GM23338 (cell line): Measurements from ENCODE around the gene AOPEP. TPM values are rescaled to one million over a fixed set of nuclear protein-coding genes. Genes with fewer than 3 reads are reported as not detected.

Experiments used
- ATAC-seq: fragments of 200-7000 bp; cut with Tn5 transposase; 3 replicates; pipeline ENCODE4 v1.9.1; 2020
- DNase-seq: peaks from one replicate; pipeline ENCODE4 v3.0.0-alpha.2; 2015; ENCODE audit warnings: low spot score
- H2AFZ ChIP-seq: fragments of 200-600 bp; sonication (generic); 2 replicates; pipeline ENCODE4 v1.8.0; 2016; ENCODE audit warnings: antibody characterized with exemption, mild to moderate bottlenecking, moderate library complexity
- H3F3A ChIP-seq: fragments of 200-600 bp; sonication (generic); replicated peaks from 2 replicates; pipeline ENCODE4 v1.8.0; 2017; ENCODE audit warnings: antibody characterized with exemption, mixed run types, low read depth
- H3K27ac ChIP-seq: fragments of 200-600 bp; sonication (generic); 2 replicates; pipeline ENCODE4 v1.6.1; 2016; ENCODE audit warnings: low read depth
- H3K27me3 ChIP-seq: fragments of 200-600 bp; sonication (generic); 2 replicates; pipeline ENCODE4 v1.8.0; 2016; ENCODE audit warnings: mild to moderate bottlenecking, mixed run types, moderate library complexity; ENCODE audit not compliant: insufficient read depth
- H3K36me3 ChIP-seq: fragments of 200-600 bp; sonication (generic); 2 replicates; pipeline ENCODE4 v1.8.0; 2016; ENCODE audit warnings: mild to moderate bottlenecking; ENCODE audit not compliant: insufficient read depth
- H3K4me1 ChIP-seq: fragments of 200-600 bp; sonication (generic); 2 replicates; pipeline ENCODE4 v1.8.0; 2016; ENCODE audit warnings: mild to moderate bottlenecking, moderate library complexity; ENCODE audit not compliant: insufficient read depth
- H3K4me2 ChIP-seq: fragments of 200-600 bp; sonication (generic); 2 replicates; pipeline ENCODE4 v1.7.1; 2017; ENCODE audit warnings: mixed run types
- H3K4me3 ChIP-seq: fragments of 200-600 bp; sonication (generic); 2 replicates; pipeline ENCODE4 v1.6.1; 2016; ENCODE audit warnings: mixed run types
- H3K79me2 ChIP-seq: fragments of 200-600 bp; sonication (generic); replicated peaks from 2 replicates; pipeline ENCODE4 v1.8.0; 2017; ENCODE audit warnings: mild to moderate bottlenecking; ENCODE audit not compliant: insufficient read depth
- H3K9me2 ChIP-seq: fragments of 200-600 bp; sonication (generic); 2 replicates; pipeline ENCODE4 v1.8.0; 2017; ENCODE audit not compliant: insufficient read depth
- H4K20me1 ChIP-seq: fragments of 200-600 bp; sonication (generic); replicated peaks from 2 replicates; pipeline ENCODE4 v1.8.0; 2017; ENCODE audit warnings: mild to moderate bottlenecking; ENCODE audit not compliant: insufficient read depth
- H3K27ac Mint-ChIP-seq: 2 replicates; pipeline ENCODE4 v1.8.0; 2020; ENCODE audit warnings: inconsistent platforms, mild to moderate bottlenecking, moderate library complexity, mixed read lengths
- H3K27me3 Mint-ChIP-seq: 3 replicates; pipeline ENCODE4 v1.8.0; 2022; ENCODE audit warnings: low read depth, mild to moderate bottlenecking, moderate library complexity, mixed read lengths, inconsistent platforms; ENCODE audit not compliant: insufficient read depth, poor library complexity
- H3K36me3 Mint-ChIP-seq: 3 replicates; pipeline ENCODE4 v1.8.0; 2021; ENCODE audit warnings: low read depth, mild to moderate bottlenecking, inconsistent platforms, moderate library complexity, mixed read lengths
- H3K4me1 Mint-ChIP-seq: 3 replicates; pipeline ENCODE4 v1.8.0; 2020; ENCODE audit warnings: mild to moderate bottlenecking, inconsistent platforms, mixed read lengths
- H3K4me3 Mint-ChIP-seq: 3 replicates; pipeline ENCODE4 v1.8.0; 2021; ENCODE audit warnings: moderate library complexity, mild to moderate bottlenecking, inconsistent platforms, mixed read lengths
- H3K9me3 Mint-ChIP-seq: 3 replicates; pipeline ENCODE4 v1.8.0; 2020; ENCODE audit warnings: moderate library complexity, mild to moderate bottlenecking, inconsistent platforms, mixed read lengths
- EZH2phosphoT487 ChIP-seq: fragments of 200-600 bp; sonication (generic); IDR thresholded peaks from one replicate; pipeline ENCODE4 v1.8.1; 2018; ENCODE audit warnings: antibody characterized with exemption; ENCODE audit not compliant: unreplicated experiment
- NANOG ChIP-seq: IDR thresholded peaks from 2 replicates; pipeline ENCODE4 v1.6.1; 2016; ENCODE audit warnings: antibody characterized with exemption, borderline replicate concordance
- POLR2AphosphoS5 ChIP-seq: IDR thresholded peaks from 2 replicates; pipeline ENCODE4 v1.6.1; 2016; ENCODE audit warnings: antibody characterized with exemption, low read depth
- ZNF331 ChIP-seq: fragments of 250-450 bp; sonication (Bioruptor Pico); IDR thresholded peaks from 2 replicates; pipeline ENCODE4 v1.5.0; 2020; ENCODE audit warnings: low read depth, mild to moderate bottlenecking, moderate library complexity
- polyA plus RNA-seq: library from polyadenylated mRNA; unstranded; fragments of >200 nt; fragmentation: Nextera tagmentation; extraction: Ambion mirVana; gene quantifications from 2 replicates; pipeline ENCODE4 v1.2.1, GENCODE V29; 2016
- total RNA-seq: library from RNA; depleted of rRNA; stranded (reverse); fragments of >200 nt; shearing (Covaris generic); gene quantifications from 2 replicates; pipeline ENCODE4 v1.2.3, GENCODE V29; 2014

Gene AOPEP
- total and polyA plus RNA-seq, 2 experiments from 2014 or later = 7.0 to 16.5 TPM

DNA sequence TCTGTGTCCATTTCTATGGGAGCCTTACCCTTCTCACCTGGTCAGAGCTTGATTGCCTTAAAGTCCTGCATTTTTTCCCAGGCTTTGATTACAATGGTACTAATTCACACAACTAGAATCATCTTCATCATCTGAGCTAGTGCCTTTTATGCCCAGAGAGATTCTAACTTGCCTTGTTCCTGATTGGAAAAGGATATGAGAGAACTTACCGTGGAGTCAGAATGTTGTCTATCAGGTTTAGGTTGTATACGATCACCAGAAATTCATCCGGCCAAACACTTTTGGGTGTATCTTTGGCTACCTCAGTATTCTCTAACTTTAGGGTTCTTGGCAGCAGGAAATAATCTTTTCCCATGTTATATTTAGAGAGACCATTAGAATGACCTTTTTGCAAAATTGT lies 71.7 kb downstream of the AOPEP start:
- no peak for TF ChIP-seq EZH2phosphoT487
- H3K36me3 Mint-ChIP-seq = peaks cover 5% of the 10 kb centered on the region; the same call in 2 of the 3 replicates
- DNase-seq (no peak), ATAC-seq (no peak)
- H4K20me1 ChIP-seq = no peaks in the 10 kb centered on the region
- H3K27ac ChIP-seq = no peak overlapping the region
- H3K9me2 ChIP-seq = no peaks in the 10 kb centered on the region
- H3F3A ChIP-seq = no peaks in the 10 kb centered on the region
- H3K4me3 ChIP-seq = no peak overlapping the region
- H3K4me1 Mint-ChIP-seq = 0 out of 3 replicates have a peak, but pooled peaks cover 3% of the 10 kb centered on the region
- H3K36me3 ChIP-seq = no peaks in the 10 kb centered on the region
- H2AFZ ChIP-seq = no peak overlapping the region
- H3K4me1 ChIP-seq = no peaks in the 10 kb centered on the region
- H3K79me2 ChIP-seq = peaks cover 2% of the 10 kb centered on the region; the same call in 1 of the 2 replicates
- H3K9me3 Mint-ChIP-seq = no peaks in the 10 kb centered on the region
- no peak overlapping the region for H3K27ac Mint-ChIP-seq
- no peak overlapping the region for H3K4me2 ChIP-seq
- peaks cover 7% of the 10 kb centered on the region for H3K27me3 Mint-ChIP-seq
- H3K27me3 ChIP-seq = no peaks in the 10 kb centered on the region
- no peak overlapping the region for H3K4me3 Mint-ChIP-seq

DNA sequence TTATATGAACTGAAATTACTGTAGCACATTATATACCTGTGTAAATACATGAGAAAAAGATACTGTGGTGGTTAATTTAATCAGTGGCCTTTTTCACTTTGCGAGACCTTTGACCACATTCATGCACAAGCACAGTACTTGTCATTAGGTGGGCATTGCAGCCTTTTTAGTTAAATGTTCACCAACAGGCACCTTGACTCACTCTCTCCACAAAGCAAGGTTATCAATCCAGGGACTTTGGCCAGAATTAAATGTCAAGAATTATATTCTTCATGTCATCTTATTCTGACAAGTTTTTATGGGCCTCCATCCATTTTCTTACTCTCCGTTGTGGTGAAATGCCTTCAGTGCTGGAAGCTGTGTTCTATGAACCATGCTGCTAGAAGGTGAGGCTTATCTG lies 72.2 kb downstream of the AOPEP start:
- H3K4me3 Mint-ChIP-seq = no peak overlapping the region
- Histone ChIP-seq H3F3A (no peaks in the 10 kb centered on the region), H3K27ac (no peak overlapping the region), H3K4me1 (no peaks in the 10 kb centered on the region), H3K4me3 (no peak overlapping the region), H3K4me2 (no peak overlapping the region), H3K36me3 (no peaks in the 10 kb centered on the region), H3K9me2 (no peaks in the 10 kb centered on the region), H3K79me2 (peaks cover 2% of the 10 kb centered on the region; the same call in 1 of the 2 replicates), H3K27me3 (no peaks in the 10 kb centered on the region), H4K20me1 (no peaks in the 10 kb centered on the region), H2AFZ (no peak overlapping the region)
- no peak for DNase-seq
- H3K36me3 Mint-ChIP-seq = peaks cover 1% of the 10 kb centered on the region; the same call in 2 of the 3 replicates
- peaks cover 4% of the 10 kb centered on the region for H3K27me3 Mint-ChIP-seq
- 0 out of 3 replicates have a peak, but pooled peaks cover 3% of the 10 kb centered on the region for H3K4me1 Mint-ChIP-seq
- H3K27ac Mint-ChIP-seq = no peak overlapping the region
- TF ChIP-seq NANOG (no peak), POLR2AphosphoS5 (no peak), ZNF331 (CRISPR knock-in tag) (no peak), EZH2phosphoT487 (no peak)
- H3K9me3 Mint-ChIP-seq = no peaks in the 10 kb centered on the region
- no peak for ATAC-seq

DNA sequence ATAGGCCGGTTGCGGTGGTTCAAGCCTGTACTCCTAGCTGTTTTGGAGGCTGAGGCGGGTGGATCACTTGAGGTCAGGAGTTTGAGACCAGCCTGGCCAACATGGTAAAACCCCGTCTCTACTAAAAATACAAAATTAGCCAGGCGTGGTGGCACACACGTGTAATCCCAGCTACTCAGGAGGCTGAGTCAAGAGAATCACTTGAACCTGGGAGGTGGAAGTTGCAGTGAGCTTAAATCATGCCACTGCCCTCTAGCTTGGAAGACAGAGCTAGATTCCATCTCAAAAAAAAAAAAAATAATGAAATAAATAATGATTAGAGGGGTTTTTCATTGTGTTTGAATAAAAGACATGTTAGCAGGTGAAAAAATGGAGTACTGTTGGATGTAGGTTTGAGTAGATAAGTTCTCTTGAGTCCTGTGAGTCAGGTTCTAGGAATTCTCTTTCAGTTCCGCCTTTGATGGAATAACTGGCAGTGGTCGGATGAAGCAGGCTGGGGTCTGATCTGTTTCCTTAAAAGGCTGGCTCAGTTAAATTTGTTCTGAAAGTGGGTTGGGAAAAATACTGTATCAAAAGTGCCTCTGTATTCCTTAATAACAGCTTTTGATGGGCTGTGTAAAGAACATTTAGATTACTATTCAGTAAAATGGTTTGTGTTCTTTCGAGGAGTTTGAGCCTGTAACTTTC lies 73.2 kb downstream of the AOPEP start:
- Histone ChIP-seq H3K4me3 (no peak overlapping the region), H2AFZ (no peak overlapping the region), H3K27me3 (no peaks in the 10 kb centered on the region), H3K9me2 (no peaks in the 10 kb centered on the region), H3K27ac (no peak overlapping the region), H3K4me2 (no peak overlapping the region), H3K79me2 (peaks cover 2% of the 10 kb centered on the region; the same call in 1 of the 2 replicates), H3F3A (no peaks in the 10 kb centered on the region), H3K4me1 (no peaks in the 10 kb centered on the region), H4K20me1 (no peaks in the 10 kb centered on the region), H3K36me3 (no peaks in the 10 kb centered on the region)
- H3K27ac Mint-ChIP-seq = no peak overlapping the region
- no peak overlapping the region for H3K4me3 Mint-ChIP-seq
- H3K4me1 Mint-ChIP-seq = 0 out of 3 replicates have a peak, but pooled peaks cover 3% of the 10 kb centered on the region
- no peak for TF ChIP-seq EZH2phosphoT487
- H3K27me3 Mint-ChIP-seq = peaks cover 4% of the 10 kb centered on the region
- no peaks in the 10 kb centered on the region for H3K36me3 Mint-ChIP-seq
- H3K9me3 Mint-ChIP-seq = no peaks in the 10 kb centered on the region
- ATAC-seq (no peak), DNase-seq (no peak)
